K562 (cell line): Measurements from ENCODE around the gene CLDN2. TPM values are rescaled to one million over a fixed set of nuclear protein-coding genes. Genes with fewer than 3 reads are reported as not detected.
A peak's percentile ranks its signal among the peaks of the same experiment; 100 is the strongest.

Experiments
- ASH1L ChIP-seq: fragments of 450-650 bp; IDR thresholded peaks from 2 replicates; pipeline ENCODE4 v1.6.1; 2018; ENCODE audit warnings: borderline replicate concordance, mild to moderate bottlenecking, low read depth; ENCODE audit not compliant: partially characterized antibody
- C11orf30 ChIP-seq: fragments of 450-650 bp; IDR thresholded peaks from 2 replicates; pipeline ENCODE4 v1.6.1; 2016; ENCODE audit warnings: low read depth, mild to moderate bottlenecking
- CBFA2T3 ChIP-seq: fragments of 450-650 bp; IDR thresholded peaks from 2 replicates; pipeline ENCODE4 v1.6.1; 2017
- GATAD2A ChIP-seq: fragments of 450-650 bp; IDR thresholded peaks from 2 replicates; pipeline ENCODE4 v1.6.1; 2017
- HIVEP1 ChIP-seq: fragments of 250-450 bp; sonication (Bioruptor Pico); IDR thresholded peaks from 2 replicates; pipeline ENCODE4 v1.4.0; 2020; ENCODE audit warnings: mild to moderate bottlenecking
- KLF16 ChIP-seq: IDR thresholded peaks from 2 replicates; pipeline ENCODE4 v1.6.1; 2016; ENCODE audit warnings: antibody characterized with exemption
- MCM2 ChIP-seq: fragments of 450-650 bp; IDR thresholded peaks from 2 replicates; pipeline ENCODE4 v1.6.1; 2017; ENCODE audit warnings: low read depth, mild to moderate bottlenecking
- NR3C1 ChIP-seq: sonication (generic); formaldehyde crosslinking; IDR thresholded peaks from 2 replicates; pipeline ENCODE4 v1.8.1; 2022; ENCODE audit warnings: missing genetic modification reagents
- PHB ChIP-seq: fragments of 250-450 bp; sonication (Bioruptor Pico); IDR thresholded peaks from 2 replicates; pipeline ENCODE4 v1.5.0; 2021
- RAD51 ChIP-seq: fragments of 450-650 bp; IDR thresholded peaks from 2 replicates; pipeline ENCODE4 v1.7.1; 2016; ENCODE audit warnings: low read depth, mild to moderate bottlenecking, borderline replicate concordance
- USF1 ChIP-seq: sonication (generic); formaldehyde crosslinking; IDR thresholded peaks from 2 replicates; pipeline ENCODE4 v1.9.0; 2022; ENCODE audit warnings: mild to moderate bottlenecking, missing genetic modification reagents
- ZNF212 ChIP-seq: fragments of 450-650 bp; formaldehyde crosslinking; IDR thresholded peaks from 2 replicates; pipeline ENCODE4 v1.4.0; 2020; ENCODE audit warnings: mild to moderate bottlenecking
- polyA plus RNA-seq, 8 experiments: library from polyadenylated mRNA; depleted of rRNA in 4 of 8; stranded (reverse) in 5 of 8; unstranded in 3 of 8; fragments of >200 nt; fragmentation: Nextera tagmentation in 2 of 8; fragmentation: Illumina TruSeq in 1 of 8; extraction: Ambion mirVana in 2 of 8; extraction: Trizol in 1 of 8; gene quantifications; 2 replicates each; pipeline versions ENCODE4 v1.2.1 to v1.2.3, GENCODE V29; 2011 to 2014; ENCODE audit warnings: inconsistent platforms in 1 of 8, missing spikeins in 1 of 8
- total RNA-seq, 7 experiments: library from RNA; depleted of rRNA in 6 of 7; stranded (reverse); fragments of >200 nt in 6 of 7; fragmentation: Illumina TruSeq in 2 of 7; extraction: Trizol in 2 of 7; gene quantifications; 2 replicates each; pipeline versions ENCODE4 v1.2.1 to v1.2.3, GENCODE V29; 2011 to 2021; ENCODE audit warnings: low replicate concordance in 1 of 7
- TF ChIP-seq, protein P1 (sequence below): fragments of 250-450 bp; sonication (Bioruptor Pico); IDR thresholded peaks from 2 replicates; pipeline ENCODE4 v1.4.0; 2020; ENCODE audit warnings: mild to moderate bottlenecking
- TF ChIP-seq, protein P2 (sequence below): fragments of 450-650 bp; IDR thresholded peaks from 2 replicates; pipeline ENCODE4 v1.6.1; 2018; ENCODE audit not compliant: partially characterized antibody
- TF ChIP-seq, protein P3 (sequence below): fragments of 250-450 bp; sonication (Bioruptor Pico); IDR thresholded peaks from 2 replicates; pipeline ENCODE4 v1.4.0; 2020
- TF ChIP-seq, protein P4 (sequence below): fragments of 250-450 bp; sonication (Bioruptor Pico); IDR thresholded peaks from 2 replicates; pipeline ENCODE4 v1.9.0; 2021; ENCODE audit warnings: mild to moderate bottlenecking, inconsistent platforms

The CLDN2 gene
- total and polyA plus RNA-seq, 9 of the 15 experiments (the other 6 are each of a cell fraction or from before 2014, with no cell fraction given), result not detected

- no peak for TF ChIP-seq PHB (CRISPR knock-in tag)
- TF ChIP-seq NR3C1 (CRISPR knock-in tag), result no peak
- TF ChIP-seq, protein P1, sequence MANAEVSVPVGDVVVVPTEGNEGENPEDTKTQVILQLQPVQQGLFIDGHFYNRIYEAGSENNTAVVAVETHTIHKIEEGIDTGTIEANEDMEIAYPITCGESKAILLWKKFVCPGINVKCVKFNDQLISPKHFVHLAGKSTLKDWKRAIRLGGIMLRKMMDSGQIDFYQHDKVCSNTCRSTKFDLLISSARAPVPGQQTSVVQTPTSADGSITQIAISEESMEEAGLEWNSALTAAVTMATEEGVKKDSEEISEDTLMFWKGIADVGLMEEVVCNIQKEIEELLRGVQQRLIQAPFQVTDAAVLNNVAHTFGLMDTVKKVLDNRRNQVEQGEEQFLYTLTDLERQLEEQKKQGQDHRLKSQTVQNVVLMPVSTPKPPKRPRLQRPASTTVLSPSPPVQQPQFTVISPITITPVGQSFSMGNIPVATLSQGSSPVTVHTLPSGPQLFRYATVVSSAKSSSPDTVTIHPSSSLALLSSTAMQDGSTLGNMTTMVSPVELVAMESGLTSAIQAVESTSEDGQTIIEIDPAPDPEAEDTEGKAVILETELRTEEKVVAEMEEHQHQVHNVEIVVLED, result no peak
- no peak for TF ChIP-seq RAD51
- TF ChIP-seq, protein P2, sequence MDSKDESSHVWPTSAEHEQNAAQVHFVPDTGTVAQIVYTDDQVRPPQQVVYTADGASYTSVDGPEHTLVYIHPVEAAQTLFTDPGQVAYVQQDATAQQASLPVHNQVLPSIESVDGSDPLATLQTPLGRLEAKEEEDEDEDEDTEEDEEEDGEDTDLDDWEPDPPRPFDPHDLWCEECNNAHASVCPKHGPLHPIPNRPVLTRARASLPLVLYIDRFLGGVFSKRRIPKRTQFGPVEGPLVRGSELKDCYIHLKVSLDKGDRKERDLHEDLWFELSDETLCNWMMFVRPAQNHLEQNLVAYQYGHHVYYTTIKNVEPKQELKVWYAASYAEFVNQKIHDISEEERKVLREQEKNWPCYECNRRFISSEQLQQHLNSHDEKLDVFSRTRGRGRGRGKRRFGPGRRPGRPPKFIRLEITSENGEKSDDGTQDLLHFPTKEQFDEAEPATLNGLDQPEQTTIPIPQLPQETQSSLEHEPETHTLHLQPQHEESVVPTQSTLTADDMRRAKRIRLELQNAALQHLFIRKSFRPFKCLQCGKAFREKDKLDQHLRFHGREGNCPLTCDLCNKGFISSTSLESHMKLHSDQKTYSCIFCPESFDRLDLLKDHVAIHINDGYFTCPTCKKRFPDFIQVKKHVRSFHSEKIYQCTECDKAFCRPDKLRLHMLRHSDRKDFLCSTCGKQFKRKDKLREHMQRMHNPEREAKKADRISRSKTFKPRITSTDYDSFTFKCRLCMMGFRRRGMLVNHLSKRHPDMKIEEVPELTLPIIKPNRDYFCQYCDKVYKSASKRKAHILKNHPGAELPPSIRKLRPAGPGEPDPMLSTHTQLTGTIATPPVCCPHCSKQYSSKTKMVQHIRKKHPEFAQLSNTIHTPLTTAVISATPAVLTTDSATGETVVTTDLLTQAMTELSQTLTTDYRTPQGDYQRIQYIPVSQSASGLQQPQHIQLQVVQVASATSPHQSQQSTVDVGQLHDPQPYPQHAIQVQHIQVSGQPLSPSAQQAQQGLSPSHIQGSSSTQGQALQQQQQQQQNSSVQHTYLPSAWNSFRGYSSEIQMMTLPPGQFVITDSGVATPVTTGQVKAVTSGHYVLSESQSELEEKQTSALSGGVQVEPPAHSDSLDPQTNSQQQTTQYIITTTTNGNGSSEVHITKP, result no peak
- TF ChIP-seq, protein P3, sequence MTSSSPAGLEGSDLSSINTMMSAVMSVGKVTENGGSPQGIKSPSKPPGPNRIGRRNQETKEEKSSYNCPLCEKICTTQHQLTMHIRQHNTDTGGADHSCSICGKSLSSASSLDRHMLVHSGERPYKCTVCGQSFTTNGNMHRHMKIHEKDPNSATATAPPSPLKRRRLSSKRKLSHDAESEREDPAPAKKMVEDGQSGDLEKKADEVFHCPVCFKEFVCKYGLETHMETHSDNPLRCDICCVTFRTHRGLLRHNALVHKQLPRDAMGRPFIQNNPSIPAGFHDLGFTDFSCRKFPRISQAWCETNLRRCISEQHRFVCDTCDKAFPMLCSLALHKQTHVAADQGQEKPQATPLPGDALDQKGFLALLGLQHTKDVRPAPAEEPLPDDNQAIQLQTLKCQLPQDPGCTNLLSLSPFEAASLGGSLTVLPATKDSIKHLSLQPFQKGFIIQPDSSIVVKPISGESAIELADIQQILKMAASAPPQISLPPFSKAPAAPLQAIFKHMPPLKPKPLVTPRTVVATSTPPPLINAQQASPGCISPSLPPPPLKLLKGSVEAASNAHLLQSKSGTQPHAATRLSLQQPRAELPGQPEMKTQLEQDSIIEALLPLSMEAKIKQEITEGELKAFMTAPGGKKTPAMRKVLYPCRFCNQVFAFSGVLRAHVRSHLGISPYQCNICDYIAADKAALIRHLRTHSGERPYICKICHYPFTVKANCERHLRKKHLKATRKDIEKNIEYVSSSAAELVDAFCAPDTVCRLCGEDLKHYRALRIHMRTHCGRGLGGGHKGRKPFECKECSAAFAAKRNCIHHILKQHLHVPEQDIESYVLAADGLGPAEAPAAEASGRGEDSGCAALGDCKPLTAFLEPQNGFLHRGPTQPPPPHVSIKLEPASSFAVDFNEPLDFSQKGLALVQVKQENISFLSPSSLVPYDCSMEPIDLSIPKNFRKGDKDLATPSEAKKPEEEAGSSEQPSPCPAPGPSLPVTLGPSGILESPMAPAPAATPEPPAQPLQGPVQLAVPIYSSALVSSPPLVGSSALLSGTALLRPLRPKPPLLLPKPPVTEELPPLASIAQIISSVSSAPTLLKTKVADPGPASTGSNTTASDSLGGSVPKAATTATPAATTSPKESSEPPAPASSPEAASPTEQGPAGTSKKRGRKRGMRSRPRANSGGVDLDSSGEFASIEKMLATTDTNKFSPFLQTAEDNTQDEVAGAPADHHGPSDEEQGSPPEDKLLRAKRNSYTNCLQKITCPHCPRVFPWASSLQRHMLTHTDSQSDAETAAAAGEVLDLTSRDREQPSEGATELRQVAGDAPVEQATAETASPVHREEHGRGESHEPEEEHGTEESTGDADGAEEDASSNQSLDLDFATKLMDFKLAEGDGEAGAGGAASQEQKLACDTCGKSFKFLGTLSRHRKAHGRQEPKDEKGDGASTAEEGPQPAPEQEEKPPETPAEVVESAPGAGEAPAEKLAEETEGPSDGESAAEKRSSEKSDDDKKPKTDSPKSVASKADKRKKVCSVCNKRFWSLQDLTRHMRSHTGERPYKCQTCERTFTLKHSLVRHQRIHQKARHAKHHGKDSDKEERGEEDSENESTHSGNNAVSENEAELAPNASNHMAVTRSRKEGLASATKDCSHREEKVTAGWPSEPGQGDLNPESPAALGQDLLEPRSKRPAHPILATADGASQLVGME (CRISPR knock-in tag), result no peak
- no peak for TF ChIP-seq HIVEP1 (CRISPR knock-in tag)
- no peak for TF ChIP-seq GATAD2A
- no peak for TF ChIP-seq ZNF212
- TF ChIP-seq, protein P4, sequence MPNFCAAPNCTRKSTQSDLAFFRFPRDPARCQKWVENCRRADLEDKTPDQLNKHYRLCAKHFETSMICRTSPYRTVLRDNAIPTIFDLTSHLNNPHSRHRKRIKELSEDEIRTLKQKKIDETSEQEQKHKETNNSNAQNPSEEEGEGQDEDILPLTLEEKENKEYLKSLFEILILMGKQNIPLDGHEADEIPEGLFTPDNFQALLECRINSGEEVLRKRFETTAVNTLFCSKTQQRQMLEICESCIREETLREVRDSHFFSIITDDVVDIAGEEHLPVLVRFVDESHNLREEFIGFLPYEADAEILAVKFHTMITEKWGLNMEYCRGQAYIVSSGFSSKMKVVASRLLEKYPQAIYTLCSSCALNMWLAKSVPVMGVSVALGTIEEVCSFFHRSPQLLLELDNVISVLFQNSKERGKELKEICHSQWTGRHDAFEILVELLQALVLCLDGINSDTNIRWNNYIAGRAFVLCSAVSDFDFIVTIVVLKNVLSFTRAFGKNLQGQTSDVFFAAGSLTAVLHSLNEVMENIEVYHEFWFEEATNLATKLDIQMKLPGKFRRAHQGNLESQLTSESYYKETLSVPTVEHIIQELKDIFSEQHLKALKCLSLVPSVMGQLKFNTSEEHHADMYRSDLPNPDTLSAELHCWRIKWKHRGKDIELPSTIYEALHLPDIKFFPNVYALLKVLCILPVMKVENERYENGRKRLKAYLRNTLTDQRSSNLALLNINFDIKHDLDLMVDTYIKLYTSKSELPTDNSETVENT (CRISPR knock-in tag), result no peak
- no peak for TF ChIP-seq MCM2
- peak; percentile 40; the same call in 1 of the 2 replicates for TF ChIP-seq KLF16
- TF ChIP-seq C11orf30, result no peak
- no peak for TF ChIP-seq USF1 (CRISPR knock-in tag)
- TF ChIP-seq ASH1L, result no peak
- TF ChIP-seq CBFA2T3, result peak; percentile 12; the same call in 1 of the 2 replicates
Measured at GRCh38 chrX:106933538-106933961, 13.3 kb downstream of the CLDN2 start (continued).
